OCI-M2 (cell line): Measurements from ENCODE around the gene MND1.

Experiments
- DNase-seq: peaks from one replicate; lab custom pipeline; 2025; ENCODE audit not compliant: unreplicated experiment; lab: John Stamatoyannopoulos, UW

MND1 gene

GRCh38 chr4:153346031-153346430, 1.5 kb downstream of the MND1 start:
- no peak for DNase-seq

DNA sequence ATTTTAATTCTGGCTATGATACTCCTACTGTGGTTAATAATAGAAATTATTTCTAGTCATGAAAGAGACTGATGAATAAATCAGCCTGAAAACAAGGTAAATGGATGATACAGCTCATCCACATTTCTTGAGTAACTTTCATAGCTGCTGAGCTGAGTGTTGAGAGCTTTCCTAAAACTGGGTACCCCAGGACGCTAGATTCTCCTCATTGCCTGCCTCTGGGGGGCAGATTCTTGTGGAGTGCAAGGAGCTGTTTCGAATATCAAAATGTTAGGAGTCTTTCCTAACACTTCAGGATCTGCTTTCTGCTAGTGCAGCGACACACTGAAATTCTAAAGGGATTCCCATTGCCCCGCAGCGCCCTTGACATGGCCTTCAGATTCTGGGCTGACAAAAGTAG, 2.1 kb downstream of the MND1 start:
- DNase-seq: no peak

GRCh38 chr4:153347117-153347516, 2.6 kb downstream of the MND1 start:
- DNase-seq: no peak

DNA sequence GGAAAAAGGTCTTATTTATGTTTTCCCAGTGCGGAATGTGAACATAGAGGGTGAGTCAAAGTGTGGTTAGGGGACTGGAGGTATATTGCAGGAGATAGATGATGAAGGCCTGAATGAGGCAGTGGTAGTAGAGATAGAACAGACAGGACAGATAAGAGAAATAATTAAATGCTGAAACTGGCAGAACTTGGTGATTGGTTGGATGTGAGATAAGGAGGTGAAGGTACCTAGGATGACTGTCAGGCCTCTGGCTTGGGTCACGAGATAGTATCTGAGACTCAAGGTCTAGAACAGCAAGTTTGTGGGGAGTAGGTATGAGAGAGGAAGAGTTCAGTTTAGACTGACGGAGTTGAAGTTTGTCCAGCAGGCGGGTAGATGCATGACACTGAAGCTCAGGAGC, 3.5 kb downstream of the MND1 start:
- no peak for DNase-seq

DNA sequence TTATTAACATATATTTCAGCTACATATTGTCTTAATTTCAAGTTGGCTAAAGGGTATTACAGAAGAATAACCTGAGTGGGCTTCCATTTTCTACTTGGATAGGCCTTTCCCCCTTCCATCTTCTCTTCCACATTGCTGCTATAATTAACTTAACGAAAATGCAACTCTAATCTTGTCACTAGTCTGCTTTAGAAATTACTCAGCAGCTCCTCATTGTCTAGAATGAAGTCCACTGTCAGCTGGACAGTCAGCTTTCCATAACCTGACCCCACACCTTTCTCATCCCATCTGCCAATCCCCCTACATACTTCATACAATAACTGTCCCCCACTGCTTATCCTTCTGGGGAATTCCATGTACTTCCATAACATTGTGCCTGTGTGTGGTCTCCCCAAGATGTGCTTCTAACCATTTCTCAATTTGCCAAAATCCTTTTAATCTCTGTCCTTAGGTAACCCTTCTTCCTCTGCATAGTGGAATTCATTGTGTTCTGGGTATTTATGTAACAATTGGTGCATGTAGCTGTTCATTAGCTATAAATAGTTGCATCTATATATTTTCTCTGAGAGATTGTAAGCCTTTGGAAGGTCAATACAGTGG, 4.8 kb downstream of the MND1 start:
- DNase-seq: no peak

DNA sequence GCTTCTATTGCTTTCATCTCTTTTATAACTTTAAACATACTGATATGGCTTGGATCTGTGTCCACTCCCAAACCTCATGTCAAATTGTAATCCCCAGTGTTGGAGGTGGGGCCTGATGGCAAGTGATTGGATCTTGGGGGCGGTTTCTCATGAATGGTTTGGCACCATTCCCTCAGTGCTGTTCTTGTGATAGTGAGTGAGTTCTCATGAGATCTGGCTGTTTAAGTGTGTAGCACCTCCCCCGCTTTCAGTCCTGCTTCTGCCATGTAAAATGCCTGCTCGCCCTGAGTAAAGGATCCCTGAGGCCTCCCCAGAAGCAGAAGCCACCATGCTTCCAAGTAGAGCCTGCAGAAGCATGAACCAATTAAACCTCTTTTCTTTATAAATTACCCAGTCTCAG, 17.7 kb downstream of the MND1 start:
- DNase-seq: no peak

- DNase-seq: no peak
Measured at GRCh38 chr4:153364061-153364460, 19.6 kb downstream of the MND1 start.

GRCh38 chr4:153365003-153365402, 20.5 kb downstream of the MND1 start:
- no peak for DNase-seq

DNA sequence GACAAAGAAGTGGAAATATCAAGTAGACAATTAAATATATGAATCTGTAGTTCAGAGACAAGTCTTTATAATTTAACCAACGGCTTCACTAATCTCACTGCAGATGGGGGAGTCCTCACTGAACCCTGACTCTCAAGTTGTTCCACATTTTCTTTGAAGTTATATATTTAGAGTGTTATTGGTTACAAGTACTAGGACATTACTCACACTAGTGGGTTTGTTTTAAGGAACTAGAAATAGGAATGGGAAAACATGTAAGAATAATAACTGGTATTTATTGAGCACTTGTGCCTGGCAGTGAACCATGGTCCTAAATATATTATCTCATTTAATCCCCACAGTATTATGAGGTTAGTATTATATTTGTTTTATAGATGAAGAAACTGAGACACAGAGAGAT, 22.0 kb downstream of the MND1 start:
- no peak for DNase-seq

- DNase-seq: no peak
Measured at GRCh38 chr4:153367092-153367491, 22.6 kb downstream of the MND1 start.

DNA sequence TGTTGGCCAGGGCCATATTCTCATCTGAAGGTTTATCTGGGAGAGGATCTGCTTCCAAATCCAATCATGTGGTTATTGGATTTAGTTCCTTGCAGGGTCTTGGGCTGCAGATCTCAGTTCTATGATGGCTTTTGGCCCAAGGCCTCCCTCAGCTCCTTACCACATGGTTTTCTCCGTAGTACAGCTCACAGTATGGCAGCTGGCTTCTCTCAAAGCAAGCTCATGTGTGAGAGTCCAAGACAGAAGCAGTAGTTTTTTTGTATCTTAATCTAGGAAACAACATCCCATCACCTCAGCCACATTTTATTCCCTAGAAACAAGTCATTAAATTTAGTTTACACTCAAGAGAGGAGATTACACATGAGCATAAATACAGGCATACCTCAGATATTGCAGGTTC, 24.5 kb downstream of the MND1 start:
- no peak for DNase-seq

DNA sequence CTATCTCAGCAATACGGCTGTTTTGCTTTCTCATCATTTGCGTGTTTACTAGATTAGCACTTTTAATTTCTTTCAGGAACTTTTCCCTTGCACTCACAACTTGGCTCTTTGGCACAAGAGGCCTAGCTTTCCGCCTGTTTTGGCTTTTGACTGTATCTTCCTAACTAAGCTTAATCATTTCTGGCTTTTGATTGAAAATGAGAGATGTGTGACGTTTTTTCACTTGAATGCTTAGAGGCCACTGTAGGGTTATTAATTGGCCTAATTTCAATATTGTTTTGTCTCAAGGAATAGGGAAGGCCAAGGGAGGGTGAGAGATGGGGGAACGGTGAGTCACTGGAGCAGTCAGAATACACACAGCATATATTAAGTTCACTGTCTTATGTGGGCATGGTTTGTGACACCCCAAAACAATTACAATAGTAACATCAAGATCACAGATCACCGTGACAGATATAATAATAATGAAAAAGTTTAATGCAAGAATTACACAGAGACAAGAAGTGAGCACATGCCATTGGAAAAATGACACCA, 27.3 kb downstream of the MND1 start:
- DNase-seq: no peak

DNA sequence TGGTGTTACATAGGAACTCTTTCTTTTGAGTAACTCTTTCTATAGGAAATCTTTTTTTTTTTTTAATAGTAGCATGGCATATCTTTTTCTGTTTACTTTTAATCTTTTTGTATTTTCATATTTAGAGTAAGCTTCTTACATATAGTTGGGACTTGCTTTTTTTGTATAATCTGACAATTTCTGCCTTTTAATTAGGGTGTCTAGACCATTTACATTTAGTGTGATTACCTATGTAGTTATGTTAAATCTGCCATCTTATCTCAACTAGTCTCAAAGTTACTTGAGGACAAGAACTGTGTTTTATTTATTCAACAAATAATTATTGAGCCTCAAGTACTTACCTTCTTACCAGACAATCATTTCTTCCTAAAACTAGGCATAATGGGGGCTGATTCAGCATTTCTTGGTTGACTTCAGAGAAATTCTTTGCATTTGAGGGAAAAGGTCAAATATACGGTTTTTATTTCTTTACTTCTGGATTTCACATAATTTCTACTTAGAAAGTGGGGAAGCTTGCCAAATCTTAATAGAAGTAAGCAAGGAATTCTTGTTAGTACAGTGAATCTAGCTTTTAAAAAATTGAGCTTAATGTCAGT, 28.6 kb downstream of the MND1 start:
- DNase-seq: no peak

DNA sequence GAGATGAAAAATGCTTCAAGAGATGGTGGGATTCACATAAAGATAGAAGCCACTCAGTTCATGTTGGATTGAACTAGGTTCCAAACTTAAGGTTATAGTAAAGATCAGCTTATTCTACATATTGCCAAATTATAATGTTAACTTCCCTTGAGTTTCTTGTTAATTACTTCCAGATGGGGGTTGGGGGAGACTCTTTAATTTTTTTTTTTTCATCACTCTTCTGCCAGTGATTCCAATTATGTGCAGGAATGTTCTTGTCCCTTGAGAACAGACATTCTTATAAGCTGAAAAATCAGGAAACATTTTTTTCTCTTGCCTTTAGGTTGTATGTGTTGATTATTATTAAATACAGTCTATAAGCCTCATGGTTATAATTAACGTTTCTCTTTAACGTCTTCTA, 30.0 kb downstream of the MND1 start:
- DNase-seq: no peak

DNA sequence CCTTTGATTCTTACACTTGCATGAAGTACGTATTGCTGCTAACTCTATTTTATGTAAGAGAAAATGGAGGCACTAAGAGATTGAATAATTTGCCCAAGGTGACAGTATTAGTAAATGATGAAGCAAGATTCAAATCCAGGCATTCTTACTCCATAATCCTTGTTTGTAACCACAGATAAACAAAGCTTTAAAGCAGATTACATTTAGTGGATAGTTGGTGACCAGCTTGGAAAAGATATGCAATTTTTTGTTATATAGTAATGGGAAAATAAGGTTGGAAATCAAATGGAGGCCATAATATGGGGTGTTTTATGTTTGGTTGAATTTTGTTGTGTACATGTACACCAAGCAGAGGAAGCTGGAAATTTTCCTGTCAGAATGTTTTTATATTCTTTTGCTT, 30.8 kb downstream of the MND1 start:
- no peak for DNase-seq

- no peak for DNase-seq
Measured at GRCh38 chr4:153383131-153383530, 38.6 kb downstream of the MND1 start.

GRCh38 chr4:153384160-153384559, 39.7 kb downstream of the MND1 start:
- DNase-seq: no peak

DNA sequence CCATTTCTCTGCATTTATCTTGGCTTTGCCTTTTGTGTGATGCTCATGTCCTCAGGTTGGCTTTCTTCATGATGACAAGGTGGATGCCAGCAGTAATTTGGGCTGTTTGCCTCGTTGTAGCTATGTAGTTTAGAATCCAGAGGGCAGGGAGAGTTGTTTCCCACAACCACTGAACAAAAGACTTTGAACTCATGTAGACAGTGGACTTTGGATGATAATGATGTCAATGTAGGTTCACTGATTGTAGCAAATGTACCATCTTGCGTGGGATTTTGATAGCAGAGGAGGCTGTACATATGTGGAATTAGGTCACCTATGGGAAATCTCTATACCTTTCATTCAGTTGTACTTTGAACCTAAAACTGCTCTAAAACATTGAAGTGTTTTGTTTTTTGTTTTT, 41.3 kb downstream of the MND1 start:
- no peak for DNase-seq

GRCh38 chr4:153387981-153388380, 43.5 kb downstream of the MND1 start:
- DNase-seq: no peak

DNA sequence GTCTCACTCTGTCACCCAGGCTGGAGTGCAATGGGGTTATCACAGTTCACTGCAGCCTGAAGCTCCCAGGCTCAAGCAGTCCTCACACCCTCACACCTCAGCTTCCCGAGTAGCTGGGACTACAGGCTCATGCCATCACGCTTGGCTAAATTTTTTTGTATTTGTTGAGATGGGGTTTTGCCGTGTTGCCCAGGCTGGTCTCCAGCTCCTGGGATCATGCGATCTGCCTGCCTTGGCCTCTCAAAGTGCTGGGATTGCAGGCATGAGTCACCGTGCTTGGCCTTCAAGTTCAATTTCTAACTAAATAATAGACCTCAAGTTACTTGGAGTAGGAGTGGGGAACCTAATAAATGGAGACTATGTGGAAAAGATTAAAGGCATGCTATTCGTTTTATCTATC, 48.9 kb downstream of the MND1 start:
- no peak for DNase-seq

- DNase-seq: no peak
Measured at GRCh38 chr4:153394945-153395344, 50.5 kb downstream of the MND1 start.

DNA sequence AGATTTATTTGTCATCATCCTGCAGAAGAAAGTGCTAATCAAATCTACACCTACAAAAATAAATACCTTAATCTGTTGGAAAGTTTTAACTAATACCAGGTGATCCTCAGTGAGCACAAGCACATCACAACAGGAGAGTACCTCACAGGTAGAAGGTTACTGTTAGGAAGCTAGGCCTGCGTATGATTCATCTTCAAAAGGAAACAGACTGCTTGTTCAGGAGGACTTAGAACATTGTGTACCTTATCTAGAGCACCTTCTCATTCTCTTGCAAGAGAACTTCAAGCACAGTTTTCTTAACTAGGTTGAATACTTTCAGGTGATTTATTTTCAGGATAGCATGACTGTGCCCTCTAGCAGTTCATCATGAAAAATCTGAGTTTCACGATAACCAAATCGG, 54.2 kb downstream of the MND1 start:
- no peak for DNase-seq

DNA sequence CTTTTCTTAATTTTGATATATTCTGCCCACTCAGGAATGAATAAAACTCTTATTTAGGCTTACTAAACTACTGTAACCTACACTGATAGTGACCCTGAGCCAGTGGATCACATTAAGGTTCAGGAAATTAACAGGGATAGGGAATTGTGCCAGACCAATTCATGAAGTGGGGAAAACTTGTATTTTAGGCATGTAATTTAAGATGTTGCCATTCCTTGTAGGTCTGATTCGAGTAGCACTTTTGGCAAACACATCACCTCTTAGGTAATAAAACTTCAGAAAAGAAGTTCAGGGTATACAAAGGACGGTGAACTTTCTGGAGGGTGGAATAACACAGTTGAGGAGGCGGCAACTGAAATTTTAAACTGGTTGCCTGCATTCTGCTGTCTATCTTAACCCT, 54.9 kb downstream of the MND1 start:
- no peak for DNase-seq
